ENCODE data around the gene RPS15.

Gene RPS15

GRCh38 chr19:1407528-1408299, 30.5 kb upstream of the RPS15 start, which contains the start of gene DAZAP1:
DAZAP1 (plus strand) TSS chr19:1407586; CDS start chr19:1407774, 188 bp downstream.
- peak within 1 kb of the TSS; percentile 95 for H3K4me3 ChIP-seq (ENCODE audit: low read length)
- peaks cover 14% of the 10 kb centered on the region for H3K36me3 ChIP-seq (ENCODE audit: insufficient read depth, low read length)
- H3K4me2 ChIP-seq (ENCODE audit: low read length) = peak within 1 kb of the TSS; percentile 96
- no peaks in the 10 kb centered on the region for H3K27me3 ChIP-seq (ENCODE audit: control insufficient read depth, insufficient read depth, low read length)
- peak within 1 kb of the TSS; percentile 100 for H3K9ac ChIP-seq (ENCODE audit: low read depth, low read length)
- H3K4me1 ChIP-seq (ENCODE audit: control insufficient read depth, insufficient read depth, low read length) = peaks cover 46% of the 10 kb centered on the region
- H3K9me3 ChIP-seq (replicated peaks; ENCODE audit: low read length) = no peaks in the 10 kb centered on the region

DNA sequence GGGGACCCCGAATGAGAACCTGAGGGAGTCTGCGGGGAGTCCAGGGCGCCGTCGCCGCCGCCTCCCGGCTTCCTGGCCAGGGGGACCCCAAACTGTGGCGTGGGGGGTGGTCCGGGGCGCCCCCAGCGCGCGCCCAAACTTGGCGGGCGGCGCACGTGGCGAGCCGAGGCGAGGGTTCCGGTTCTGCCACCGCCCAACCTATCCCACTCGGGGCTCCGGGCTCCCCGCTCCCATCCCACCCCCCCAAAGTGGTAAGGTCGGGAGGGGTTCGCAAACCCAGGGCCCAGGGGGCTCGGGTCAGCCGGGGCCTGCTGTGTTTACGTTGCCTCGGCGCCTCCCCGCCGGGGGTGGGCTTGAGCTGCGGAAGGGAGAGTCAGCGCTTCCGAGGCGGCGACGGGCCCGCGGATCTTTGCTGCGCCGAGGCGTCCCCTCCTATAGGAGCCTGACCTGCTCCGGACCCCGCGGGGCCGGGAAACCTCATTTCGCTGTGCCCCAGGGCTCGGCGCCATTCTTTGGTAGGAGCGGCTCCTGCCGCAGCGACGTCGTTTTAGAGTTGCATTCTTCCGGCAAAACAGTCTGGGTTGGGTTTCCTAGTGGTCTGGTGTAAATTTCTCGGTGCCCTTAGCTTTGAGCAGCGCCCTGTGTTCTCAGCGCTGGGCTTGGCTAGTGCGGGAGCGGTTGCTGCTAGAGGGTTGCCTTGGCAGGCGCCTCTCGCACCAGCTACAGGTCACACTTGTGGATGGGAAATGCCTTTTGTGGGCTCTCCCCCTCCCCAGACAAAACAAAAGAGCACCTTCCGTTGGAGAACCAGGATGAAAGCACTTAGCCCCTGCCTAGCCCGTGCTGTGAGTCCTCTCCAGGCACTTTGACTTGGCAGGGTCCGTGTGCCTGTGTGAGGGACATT, 29.6 kb upstream of the RPS15 start:
- Histone ChIP-seq H3K4me2 (ENCODE audit: low read length) (peak overlapping the region; percentile 96), H3K27me3 (ENCODE audit: control insufficient read depth, insufficient read depth, low read length) (no peaks in the 10 kb centered on the region), H3K36me3 (ENCODE audit: insufficient read depth, low read length) (peaks cover 22% of the 10 kb centered on the region), H3K4me3 (ENCODE audit: low read length) (peak overlapping the region; percentile 95), H3K9ac (ENCODE audit: low read depth, low read length) (peak overlapping the region; percentile 100), H3K9me3 (replicated peaks; ENCODE audit: low read length) (no peaks in the 10 kb centered on the region), H3K4me1 (ENCODE audit: control insufficient read depth, insufficient read depth, low read length) (peaks cover 40% of the 10 kb centered on the region)

GRCh38 chr19:1409204-1410005, 28.8 kb upstream of the RPS15 start:
- Histone ChIP-seq H3K36me3 (ENCODE audit: insufficient read depth, low read length) (peaks cover 25% of the 10 kb centered on the region), H3K4me1 (ENCODE audit: control insufficient read depth, insufficient read depth, low read length) (peaks cover 40% of the 10 kb centered on the region), H3K27me3 (ENCODE audit: control insufficient read depth, insufficient read depth, low read length) (no peaks in the 10 kb centered on the region), H3K4me2 (ENCODE audit: low read length) (peak overlapping the region; percentile 96), H3K9ac (ENCODE audit: low read depth, low read length) (peak overlapping the region; percentile 100), H3K4me3 (ENCODE audit: low read length) (peak overlapping the region; percentile 95), H3K9me3 (replicated peaks; ENCODE audit: low read length) (no peaks in the 10 kb centered on the region)

DNA sequence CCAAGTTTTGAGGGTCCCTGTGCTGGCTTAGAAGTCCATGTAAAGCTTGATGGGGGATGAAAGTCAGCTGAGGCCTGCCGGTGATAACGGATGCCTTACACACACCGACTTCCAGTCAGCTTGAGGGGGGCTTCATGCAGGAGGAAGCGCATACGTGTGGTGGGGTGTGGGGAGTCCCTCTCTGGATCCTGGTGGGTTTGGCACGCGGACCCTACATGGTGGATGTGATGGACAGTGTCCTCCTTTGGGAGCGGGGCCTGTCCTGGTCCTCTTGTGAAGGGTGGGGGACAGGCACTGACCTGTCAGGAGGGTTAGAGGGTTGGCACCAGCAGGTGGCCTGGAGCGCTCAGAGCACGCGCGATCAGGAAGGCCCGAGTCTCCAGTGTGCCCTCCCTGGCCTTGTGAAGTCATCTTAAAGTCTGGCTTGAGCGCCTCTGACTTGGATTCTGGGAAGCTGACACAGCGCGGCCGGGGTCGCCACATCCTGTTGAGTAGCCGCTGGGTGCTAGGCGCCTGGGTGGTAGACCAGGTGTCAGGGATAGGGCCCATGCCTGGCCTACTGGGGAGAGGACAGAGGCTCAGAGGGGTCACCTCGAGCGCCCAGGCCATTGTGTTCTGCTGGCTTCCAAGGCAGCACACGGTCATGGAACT, 27.9 kb upstream of the RPS15 start:
- H3K9me3 ChIP-seq (replicated peaks; ENCODE audit: low read length) = no peaks in the 10 kb centered on the region
- H3K36me3 ChIP-seq (ENCODE audit: insufficient read depth, low read length) = peaks cover 25% of the 10 kb centered on the region
- peaks cover 46% of the 10 kb centered on the region for H3K4me1 ChIP-seq (ENCODE audit: control insufficient read depth, insufficient read depth, low read length)
- H3K9ac ChIP-seq (ENCODE audit: low read depth, low read length) = peak overlapping the region; percentile 100
- no peaks in the 10 kb centered on the region for H3K27me3 ChIP-seq (ENCODE audit: control insufficient read depth, insufficient read depth, low read length)
- H3K4me2 ChIP-seq (ENCODE audit: low read length) = peak overlapping the region; percentile 96
- H3K4me3 ChIP-seq (ENCODE audit: low read length) = peak overlapping the region; percentile 95

GRCh38 chr19:1410789-1411188, 27.4 kb upstream of the RPS15 start:
- Histone ChIP-seq H3K9me3 (replicated peaks; ENCODE audit: low read length) (no peaks in the 10 kb centered on the region), H3K4me1 (ENCODE audit: control insufficient read depth, insufficient read depth, low read length) (peaks cover 51% of the 10 kb centered on the region), H3K4me3 (ENCODE audit: low read length) (peak overlapping the region; percentile 49), H3K9ac (ENCODE audit: low read depth, low read length) (peak overlapping the region; percentile 100), H3K36me3 (ENCODE audit: insufficient read depth, low read length) (peaks cover 25% of the 10 kb centered on the region), H3K4me2 (ENCODE audit: low read length) (peak overlapping the region; percentile 96), H3K27me3 (ENCODE audit: control insufficient read depth, insufficient read depth, low read length) (no peaks in the 10 kb centered on the region)

DNA sequence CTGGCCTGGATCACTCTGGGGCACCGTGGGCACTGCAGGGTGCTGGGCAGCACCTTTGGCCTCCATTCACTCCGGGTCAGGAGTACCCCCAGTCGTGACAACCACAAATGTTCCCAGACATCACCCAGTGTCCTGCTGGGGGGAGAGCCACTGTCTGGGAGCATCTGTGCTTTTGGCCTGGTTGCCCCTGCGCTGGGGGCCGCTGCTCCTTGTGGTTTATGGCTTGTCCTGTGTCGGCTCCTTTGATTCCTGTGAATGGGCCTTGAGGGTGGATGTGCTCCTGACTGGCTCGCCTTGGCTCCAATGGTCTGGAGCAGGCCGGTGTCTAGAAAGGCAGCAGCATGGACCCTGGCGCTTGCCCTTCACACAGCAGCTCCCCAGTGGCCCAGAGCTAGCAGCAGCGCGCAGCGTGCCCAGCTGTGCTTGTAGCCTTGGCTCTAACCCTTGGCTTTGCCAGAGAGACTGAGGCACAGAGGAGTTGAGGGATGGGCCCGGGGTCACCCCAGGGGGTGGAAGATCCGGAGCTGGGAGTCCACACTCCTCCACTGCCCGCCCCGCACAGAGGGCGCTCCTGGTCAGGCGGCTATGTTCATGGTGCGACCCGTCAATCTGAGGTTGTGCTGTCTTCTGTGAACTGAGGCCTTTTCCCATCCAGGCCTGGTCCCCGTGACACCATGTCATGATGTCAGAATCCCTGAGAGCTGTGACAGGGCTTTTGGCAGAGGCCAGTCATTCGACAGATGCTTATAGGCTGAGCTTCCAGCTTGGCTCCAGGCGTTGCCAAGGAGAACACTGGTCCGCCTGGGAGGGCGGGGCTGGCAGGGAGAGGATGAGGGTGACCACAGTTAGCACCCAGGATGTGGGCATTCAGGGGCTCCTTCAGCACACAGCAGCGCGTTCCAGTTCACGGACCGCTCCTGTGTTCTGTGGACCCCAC, 26.7 kb upstream of the RPS15 start:
- no peaks in the 10 kb centered on the region for H3K27me3 ChIP-seq (ENCODE audit: control insufficient read depth, insufficient read depth, low read length)
- H3K9ac ChIP-seq (ENCODE audit: low read depth, low read length) = peak overlapping the region; percentile 100
- H3K9me3 ChIP-seq (replicated peaks; ENCODE audit: low read length) = no peaks in the 10 kb centered on the region
- H3K4me2 ChIP-seq (ENCODE audit: low read length) = peak overlapping the region; percentile 96
- H3K36me3 ChIP-seq (ENCODE audit: insufficient read depth, low read length) = peaks cover 25% of the 10 kb centered on the region
- peaks cover 57% of the 10 kb centered on the region for H3K4me1 ChIP-seq (ENCODE audit: control insufficient read depth, insufficient read depth, low read length)
- peak overlapping the region; percentile 49 for H3K4me3 ChIP-seq (ENCODE audit: low read length)

DNA sequence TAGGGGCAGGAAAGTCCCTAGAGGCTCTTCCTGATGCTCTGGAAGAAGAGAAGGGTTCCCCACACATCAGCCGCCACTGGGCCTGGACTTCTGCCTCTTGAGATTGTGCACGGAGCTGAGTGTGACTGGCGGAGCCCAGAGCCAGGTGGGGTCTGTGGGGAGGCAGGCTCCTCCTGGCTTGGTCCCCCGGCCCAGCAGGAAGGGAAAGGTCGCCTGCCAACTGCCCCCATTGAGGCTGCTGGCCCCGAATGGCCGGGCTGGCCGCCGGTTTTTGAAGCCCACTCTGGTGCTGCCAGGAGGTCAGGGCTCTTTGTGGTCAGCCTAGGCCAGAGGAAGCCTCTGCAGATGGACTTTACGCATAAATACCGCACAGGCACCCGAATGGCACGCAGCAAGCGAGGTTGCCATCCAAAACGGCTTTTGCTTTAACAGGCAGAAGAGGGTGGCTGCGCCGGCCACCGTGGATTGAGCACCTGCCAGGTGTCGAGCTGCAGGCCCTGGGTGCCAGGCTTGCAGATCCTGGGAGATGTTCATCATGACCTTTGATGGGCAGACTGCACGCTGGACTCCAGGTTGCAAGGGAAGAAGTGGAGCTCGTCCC, 25.8 kb upstream of the RPS15 start:
- no peaks in the 10 kb centered on the region for H3K9me3 ChIP-seq (replicated peaks; ENCODE audit: low read length)
- peaks cover 65% of the 10 kb centered on the region for H3K4me1 ChIP-seq (ENCODE audit: control insufficient read depth, insufficient read depth, low read length)
- H3K9ac ChIP-seq (ENCODE audit: low read depth, low read length) = peak overlapping the region; percentile 33
- no peaks in the 10 kb centered on the region for H3K27me3 ChIP-seq (ENCODE audit: control insufficient read depth, insufficient read depth, low read length)
- no peak overlapping the region for H3K4me3 ChIP-seq (ENCODE audit: low read length)
- peak overlapping the region; percentile 96 for H3K4me2 ChIP-seq (ENCODE audit: low read length)
- peaks cover 26% of the 10 kb centered on the region for H3K36me3 ChIP-seq (ENCODE audit: insufficient read depth, low read length)

DNA sequence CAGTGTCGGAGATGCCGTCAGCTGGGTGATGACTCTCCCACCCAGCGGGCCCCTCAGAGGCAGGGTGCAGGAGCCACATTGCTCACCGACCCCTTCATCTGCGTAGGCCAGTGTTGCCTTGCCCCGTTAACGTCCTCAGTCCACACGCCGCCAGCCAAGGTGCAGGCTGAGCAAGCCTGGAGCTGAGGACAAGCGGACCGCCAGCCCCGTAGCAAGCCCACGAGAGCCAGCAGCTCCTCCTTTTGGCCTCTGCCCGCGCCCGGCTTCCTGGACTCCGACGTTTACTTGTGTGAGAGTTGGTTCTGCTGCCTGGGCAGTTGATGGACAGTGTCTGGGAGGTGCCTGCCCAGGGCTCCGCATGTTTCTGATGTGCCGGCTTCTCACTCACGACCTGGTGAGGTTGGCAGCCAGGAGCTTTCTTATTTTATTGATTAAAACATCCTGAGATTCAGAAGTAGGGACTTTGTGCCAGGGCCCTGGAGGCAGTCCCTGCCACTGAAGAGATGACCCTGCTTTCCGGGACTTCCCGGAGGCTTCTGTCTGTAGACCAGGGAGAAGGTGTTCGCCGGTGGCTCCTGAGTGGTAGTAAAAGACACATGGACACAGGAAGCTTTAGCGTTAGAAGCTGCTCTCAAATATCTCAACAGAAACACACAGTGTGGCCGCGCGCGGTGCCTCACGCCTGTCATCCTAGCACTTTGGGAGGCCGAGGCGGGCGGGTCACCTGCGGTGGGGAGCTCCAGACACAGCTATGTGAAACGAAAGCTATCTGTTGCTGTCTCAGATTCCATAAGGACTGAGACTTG, 25.0 kb upstream of the RPS15 start:
- no peak overlapping the region for H3K9ac ChIP-seq (ENCODE audit: low read depth, low read length)
- H3K4me3 ChIP-seq (ENCODE audit: low read length) = no peak overlapping the region
- H3K27me3 ChIP-seq (ENCODE audit: control insufficient read depth, insufficient read depth, low read length) = no peaks in the 10 kb centered on the region
- peaks cover 32% of the 10 kb centered on the region for H3K36me3 ChIP-seq (ENCODE audit: insufficient read depth, low read length)
- H3K4me2 ChIP-seq (ENCODE audit: low read length) = no peak overlapping the region
- H3K9me3 ChIP-seq (replicated peaks; ENCODE audit: low read length) = no peaks in the 10 kb centered on the region
- peaks cover 73% of the 10 kb centered on the region for H3K4me1 ChIP-seq (ENCODE audit: control insufficient read depth, insufficient read depth, low read length)

DNA sequence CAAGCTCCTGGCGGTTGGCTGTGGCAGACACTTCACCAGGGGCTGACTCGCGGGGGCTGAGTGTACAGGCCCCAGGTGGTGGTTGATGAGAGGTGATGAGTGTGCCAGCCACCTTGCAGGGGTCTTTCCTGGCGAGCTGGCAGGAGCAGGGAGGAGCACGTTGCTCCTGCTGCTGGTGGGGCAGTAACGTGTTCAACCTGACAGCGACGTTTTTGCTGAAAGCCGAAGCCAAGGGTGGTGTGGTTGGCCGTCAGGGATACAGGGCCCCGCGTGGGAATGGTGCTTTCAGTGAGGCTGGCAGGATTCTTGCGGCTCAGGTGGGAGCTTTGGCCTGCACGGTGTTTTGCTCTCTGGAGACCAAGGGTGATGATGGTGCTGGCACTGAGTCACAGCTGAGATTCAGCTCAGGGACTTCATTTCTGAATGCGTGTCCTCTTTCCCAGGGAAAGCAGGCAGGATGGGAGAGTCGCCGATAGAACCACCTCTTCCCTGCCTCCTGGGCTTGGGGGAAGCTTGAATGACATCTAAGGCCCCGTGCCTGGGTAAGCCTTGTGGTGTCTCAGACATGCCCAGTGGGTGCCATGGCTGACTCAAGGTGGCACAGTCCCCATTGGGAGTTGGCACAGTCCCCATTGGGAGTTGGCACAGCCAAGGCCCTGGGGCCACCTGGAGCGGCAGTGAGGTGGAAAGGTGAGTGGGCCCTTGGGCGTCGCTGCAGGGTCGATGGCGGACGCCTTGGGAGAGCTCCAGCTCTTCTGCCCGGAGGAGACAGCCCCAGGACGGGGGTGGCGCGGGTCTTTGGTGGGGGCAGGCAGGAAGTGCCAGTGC, 22.0 kb upstream of the RPS15 start:
- H3K36me3 ChIP-seq (ENCODE audit: insufficient read depth, low read length) = peaks cover 49% of the 10 kb centered on the region
- H3K9me3 ChIP-seq (replicated peaks; ENCODE audit: low read length) = no peaks in the 10 kb centered on the region
- H3K4me2 ChIP-seq (ENCODE audit: low read length) = peak overlapping the region; percentile 67
- H3K27me3 ChIP-seq (ENCODE audit: control insufficient read depth, insufficient read depth, low read length) = no peaks in the 10 kb centered on the region
- peak overlapping the region; percentile 3 for H3K4me3 ChIP-seq (ENCODE audit: low read length)
- peak overlapping the region; percentile 74 for H3K9ac ChIP-seq (ENCODE audit: low read depth, low read length)
- peaks cover 50% of the 10 kb centered on the region for H3K4me1 ChIP-seq (ENCODE audit: control insufficient read depth, insufficient read depth, low read length)

Measured in skeletal muscle satellite cell (primary cell).